H1 (cell line): ENCODE measurements around the gene MYOM1.

ENCODE experiments used
- EZH2 ChIP-seq: fragments of 200-600 bp; sonication (generic); IDR thresholded peaks from 2 replicates; pipeline ENCODE4 v1.7.1; 2012; ENCODE audit warnings: low read depth, mild to moderate bottlenecking, moderate library complexity, low read length, inconsistent platforms; ENCODE audit not compliant: severe bottlenecking
- MAFK ChIP-seq: IDR thresholded peaks from 2 replicates; pipeline ENCODE4 v1.6.1; 2012; ENCODE audit warnings: low read depth, mild to moderate bottlenecking, improper control_type of control experiment, low read length
- PHF8 ChIP-seq: fragments of 200-600 bp; sonication (generic); conservative IDR thresholded peaks from 2 replicates; pipeline ENCODE4 v1.7.1; 2012; ENCODE audit warnings: low read depth, mild to moderate bottlenecking, inconsistent platforms, low read length, moderate library complexity
- RBBP5 ChIP-seq: IDR thresholded peaks from 2 replicates; pipeline ENCODE4 v1.7.1; 2012; ENCODE audit warnings: low read depth, mild to moderate bottlenecking, inconsistent platforms, low read length, moderate library complexity, borderline replicate concordance

- no peak for TF ChIP-seq RBBP5
- no peak for TF ChIP-seq PHF8
- TF ChIP-seq EZH2 = no peak
- TF ChIP-seq MAFK = no peak
Measured at GRCh38 chr18:3254725-3255124, 35.0 kb upstream of the MYOM1 start.
